Measurements from ENCODE around the gene ADORA2A. TPM values are rescaled to one million over a fixed set of nuclear protein-coding genes. Genes with fewer than 3 reads are reported as not detected.

The ADORA2A gene
- total and polyA plus RNA-seq, 2 of the 8 experiments (the other 6 are each of a cell fraction or from before 2014, with no cell fraction given): 7.1 to 20.3 TPM

GRCh38 chr22:24413271-24413670, 14.1 kb upstream of the ADORA2A start (continued):
- TF ChIP-seq, protein P1, sequence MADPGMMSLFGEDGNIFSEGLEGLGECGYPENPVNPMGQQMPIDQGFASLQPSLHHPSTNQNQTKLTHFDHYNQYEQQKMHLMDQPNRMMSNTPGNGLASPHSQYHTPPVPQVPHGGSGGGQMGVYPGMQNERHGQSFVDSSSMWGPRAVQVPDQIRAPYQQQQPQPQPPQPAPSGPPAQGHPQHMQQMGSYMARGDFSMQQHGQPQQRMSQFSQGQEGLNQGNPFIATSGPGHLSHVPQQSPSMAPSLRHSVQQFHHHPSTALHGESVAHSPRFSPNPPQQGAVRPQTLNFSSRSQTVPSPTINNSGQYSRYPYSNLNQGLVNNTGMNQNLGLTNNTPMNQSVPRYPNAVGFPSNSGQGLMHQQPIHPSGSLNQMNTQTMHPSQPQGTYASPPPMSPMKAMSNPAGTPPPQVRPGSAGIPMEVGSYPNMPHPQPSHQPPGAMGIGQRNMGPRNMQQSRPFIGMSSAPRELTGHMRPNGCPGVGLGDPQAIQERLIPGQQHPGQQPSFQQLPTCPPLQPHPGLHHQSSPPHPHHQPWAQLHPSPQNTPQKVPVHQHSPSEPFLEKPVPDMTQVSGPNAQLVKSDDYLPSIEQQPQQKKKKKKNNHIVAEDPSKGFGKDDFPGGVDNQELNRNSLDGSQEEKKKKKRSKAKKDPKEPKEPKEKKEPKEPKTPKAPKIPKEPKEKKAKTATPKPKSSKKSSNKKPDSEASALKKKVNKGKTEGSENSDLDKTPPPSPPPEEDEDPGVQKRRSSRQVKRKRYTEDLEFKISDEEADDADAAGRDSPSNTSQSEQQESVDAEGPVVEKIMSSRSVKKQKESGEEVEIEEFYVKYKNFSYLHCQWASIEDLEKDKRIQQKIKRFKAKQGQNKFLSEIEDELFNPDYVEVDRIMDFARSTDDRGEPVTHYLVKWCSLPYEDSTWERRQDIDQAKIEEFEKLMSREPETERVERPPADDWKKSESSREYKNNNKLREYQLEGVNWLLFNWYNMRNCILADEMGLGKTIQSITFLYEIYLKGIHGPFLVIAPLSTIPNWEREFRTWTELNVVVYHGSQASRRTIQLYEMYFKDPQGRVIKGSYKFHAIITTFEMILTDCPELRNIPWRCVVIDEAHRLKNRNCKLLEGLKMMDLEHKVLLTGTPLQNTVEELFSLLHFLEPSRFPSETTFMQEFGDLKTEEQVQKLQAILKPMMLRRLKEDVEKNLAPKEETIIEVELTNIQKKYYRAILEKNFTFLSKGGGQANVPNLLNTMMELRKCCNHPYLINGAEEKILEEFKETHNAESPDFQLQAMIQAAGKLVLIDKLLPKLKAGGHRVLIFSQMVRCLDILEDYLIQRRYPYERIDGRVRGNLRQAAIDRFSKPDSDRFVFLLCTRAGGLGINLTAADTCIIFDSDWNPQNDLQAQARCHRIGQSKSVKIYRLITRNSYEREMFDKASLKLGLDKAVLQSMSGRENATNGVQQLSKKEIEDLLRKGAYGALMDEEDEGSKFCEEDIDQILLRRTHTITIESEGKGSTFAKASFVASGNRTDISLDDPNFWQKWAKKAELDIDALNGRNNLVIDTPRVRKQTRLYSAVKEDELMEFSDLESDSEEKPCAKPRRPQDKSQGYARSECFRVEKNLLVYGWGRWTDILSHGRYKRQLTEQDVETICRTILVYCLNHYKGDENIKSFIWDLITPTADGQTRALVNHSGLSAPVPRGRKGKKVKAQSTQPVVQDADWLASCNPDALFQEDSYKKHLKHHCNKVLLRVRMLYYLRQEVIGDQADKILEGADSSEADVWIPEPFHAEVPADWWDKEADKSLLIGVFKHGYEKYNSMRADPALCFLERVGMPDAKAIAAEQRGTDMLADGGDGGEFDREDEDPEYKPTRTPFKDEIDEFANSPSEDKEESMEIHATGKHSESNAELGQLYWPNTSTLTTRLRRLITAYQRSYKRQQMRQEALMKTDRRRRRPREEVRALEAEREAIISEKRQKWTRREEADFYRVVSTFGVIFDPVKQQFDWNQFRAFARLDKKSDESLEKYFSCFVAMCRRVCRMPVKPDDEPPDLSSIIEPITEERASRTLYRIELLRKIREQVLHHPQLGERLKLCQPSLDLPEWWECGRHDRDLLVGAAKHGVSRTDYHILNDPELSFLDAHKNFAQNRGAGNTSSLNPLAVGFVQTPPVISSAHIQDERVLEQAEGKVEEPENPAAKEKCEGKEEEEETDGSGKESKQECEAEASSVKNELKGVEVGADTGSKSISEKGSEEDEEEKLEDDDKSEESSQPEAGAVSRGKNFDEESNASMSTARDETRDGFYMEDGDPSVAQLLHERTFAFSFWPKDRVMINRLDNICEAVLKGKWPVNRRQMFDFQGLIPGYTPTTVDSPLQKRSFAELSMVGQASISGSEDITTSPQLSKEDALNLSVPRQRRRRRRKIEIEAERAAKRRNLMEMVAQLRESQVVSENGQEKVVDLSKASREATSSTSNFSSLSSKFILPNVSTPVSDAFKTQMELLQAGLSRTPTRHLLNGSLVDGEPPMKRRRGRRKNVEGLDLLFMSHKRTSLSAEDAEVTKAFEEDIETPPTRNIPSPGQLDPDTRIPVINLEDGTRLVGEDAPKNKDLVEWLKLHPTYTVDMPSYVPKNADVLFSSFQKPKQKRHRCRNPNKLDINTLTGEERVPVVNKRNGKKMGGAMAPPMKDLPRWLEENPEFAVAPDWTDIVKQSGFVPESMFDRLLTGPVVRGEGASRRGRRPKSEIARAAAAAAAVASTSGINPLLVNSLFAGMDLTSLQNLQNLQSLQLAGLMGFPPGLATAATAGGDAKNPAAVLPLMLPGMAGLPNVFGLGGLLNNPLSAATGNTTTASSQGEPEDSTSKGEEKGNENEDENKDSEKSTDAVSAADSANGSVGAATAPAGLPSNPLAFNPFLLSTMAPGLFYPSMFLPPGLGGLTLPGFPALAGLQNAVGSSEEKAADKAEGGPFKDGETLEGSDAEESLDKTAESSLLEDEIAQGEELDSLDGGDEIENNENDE (IDR thresholded peaks at IDR 0.05; ENCODE audit: insufficient replicate concordance, low read length): no peak
- TF ChIP-seq, protein P2, sequence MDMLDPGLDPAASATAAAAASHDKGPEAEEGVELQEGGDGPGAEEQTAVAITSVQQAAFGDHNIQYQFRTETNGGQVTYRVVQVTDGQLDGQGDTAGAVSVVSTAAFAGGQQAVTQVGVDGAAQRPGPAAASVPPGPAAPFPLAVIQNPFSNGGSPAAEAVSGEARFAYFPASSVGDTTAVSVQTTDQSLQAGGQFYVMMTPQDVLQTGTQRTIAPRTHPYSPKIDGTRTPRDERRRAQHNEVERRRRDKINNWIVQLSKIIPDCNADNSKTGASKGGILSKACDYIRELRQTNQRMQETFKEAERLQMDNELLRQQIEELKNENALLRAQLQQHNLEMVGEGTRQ (IDR thresholded peaks at IDR 0.05; ENCODE audit: low read length): no peak
- TF ChIP-seq CBX5 (IDR thresholded peaks at IDR 0.05; ENCODE audit: low read depth, low read length): no peak
- no peak for TF ChIP-seq ZNF274 (IDR thresholded peaks at IDR 0.05; ENCODE audit: borderline replicate concordance, extremely low read depth, low read length)
- no peak for TF ChIP-seq SIRT6 (IDR thresholded peaks at IDR 0.05; ENCODE audit: low read length)
- no peak for TF ChIP-seq BCL11A (IDR thresholded peaks at IDR 0.05; ENCODE audit: low read depth in 2 of 2, low read length in 2 of 2)
- no peak for TF ChIP-seq FOSL1 (IDR thresholded peaks at IDR 0.05; ENCODE audit: insufficient read depth, low read depth, low read length)
- no peak for TF ChIP-seq SIN3A (conservative IDR thresholded peaks at IDR 0.05 in 1 of 2, IDR thresholded peaks at IDR 0.05 in 1 of 2; ENCODE audit: low read depth in 1 of 2, low read length in 2 of 2)
- no peak for TF ChIP-seq RNF2 (IDR thresholded peaks at IDR 0.05; ENCODE audit: borderline replicate concordance, low read depth, low read length, missing control alignments, poor library complexity, severe bottlenecking)
- no peak for TF ChIP-seq EZH2 (IDR thresholded peaks at IDR 0.05; ENCODE audit: low read depth, low read length, severe bottlenecking)
